ENCODE measurements around the gene RMC1. TPM values are rescaled to one million over a fixed set of nuclear protein-coding genes. Genes with fewer than 3 reads are reported as not detected.

RMC1 gene
- 28.4 and 32.8 TPM in 2 replicates for total RNA-seq (2014; rRNA removed; shearing (Covaris generic))
- total RNA-seq (2022) = 36.2 and 41.5 TPM in 2 replicates
- percentile 72 among the genes with signal in this experiment for Bru-seq, nascent RNA
- percentile 71 among the genes with signal in this experiment for BruChase-seq, experiment 1, labeled RNA remaining after a 6-hour chase
- BruChase-seq, experiment 2, labeled RNA remaining after a 2-hour chase = percentile 72 among the genes with signal in this experiment
- long read RNA-seq, transcript RMC1-201 (20 exons, 2,162 nt) = major isoform, 27 of 57 reads
- long read RNA-seq, partial matches to known transcripts = 8 of 57 reads
- long read RNA-seq, other reads (novel, unspliced or antisense) = 21 of 57 reads

DNA sequence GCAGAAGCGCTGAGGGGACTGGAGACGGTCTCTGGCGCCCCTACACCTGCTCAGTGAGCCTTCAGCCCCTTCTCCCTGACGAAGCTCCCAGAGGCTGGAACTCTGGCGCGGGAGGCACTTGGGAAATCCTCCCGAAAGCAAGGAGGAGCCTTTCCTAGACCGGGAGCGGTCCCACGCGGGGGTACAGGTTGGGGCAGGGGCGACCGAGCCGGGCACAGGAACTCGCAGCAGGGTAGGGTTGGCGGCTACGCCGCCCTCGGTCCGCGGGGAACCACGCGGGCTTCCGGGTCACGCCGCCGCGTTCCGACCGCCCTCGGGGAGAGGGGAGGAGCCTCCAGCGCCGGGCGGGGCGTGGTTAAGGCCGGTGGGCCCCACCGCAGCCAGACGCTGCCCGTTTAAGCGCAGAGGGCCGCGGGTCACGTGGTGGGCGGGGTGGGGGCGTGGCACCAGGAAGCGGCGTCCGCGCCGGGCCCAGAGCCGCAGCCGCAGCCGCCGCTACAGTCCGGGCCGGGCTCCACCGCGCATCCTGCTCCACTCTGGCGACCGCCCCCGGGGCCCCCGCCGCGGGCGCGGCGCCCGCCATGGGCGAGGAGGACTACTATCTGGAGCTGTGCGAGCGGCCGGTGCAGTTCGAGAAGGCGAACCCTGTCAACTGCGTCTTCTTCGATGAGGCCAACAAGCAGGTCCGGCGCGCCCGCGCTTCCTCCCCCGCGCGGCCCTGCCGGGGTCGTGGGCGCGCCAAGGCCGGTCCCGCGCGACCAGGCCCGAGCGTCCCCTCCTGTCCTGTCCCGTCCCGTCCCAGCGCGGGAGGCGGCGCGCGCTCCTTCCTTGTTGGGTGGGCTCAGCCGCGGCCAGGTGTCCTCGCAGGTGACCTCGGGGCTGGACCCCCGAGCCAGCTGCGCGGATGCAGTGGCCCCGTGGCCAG, at the start of gene RMC1:
Gene RMC1 (plus strand): TSS at position 474 of the 925 bp plus-strand sequence. CDS start 108 bp downstream, at position 582.
- H3K4me3 ChIP-seq (ENCODE audit: low read depth, low read length, poor library complexity, severe bottlenecking) = peak within 1 kb of the TSS; percentile 96
- POLR2A ChIA-PET = interaction anchor here (0.6 to 2.6 kb wide), 2 partner anchors 15 to 536 kb away, joined by 3 to 9 read pairs; no protein-coding TSS in a partner anchor
- 0 out of 2 replicates have a peak, but pooled peaks cover 9% of the 10 kb centered on the region for H4K20me1 ChIP-seq (ENCODE audit: insufficient read depth, low read length)
- DNase-seq (ENCODE audit: low spot score) = peak; percentile 96
- H3K9me3 ChIP-seq (ENCODE audit: low read length) = no peaks in the 10 kb centered on the region
- peaks cover 40% of the 10 kb centered on the region for H3K4me1 ChIP-seq (ENCODE audit: insufficient read depth, low read length, poor library complexity, severe bottlenecking)
- intact Hi-C loops (cut with micrococcal nuclease; ENCODE audit: unreplicated experiment) = loop anchor here (1.0 to 10.0 kb wide), 8 partner anchors 80 to 708 kb away; partner anchors contain the start of genes CABLES1, NPC1, RBBP8 and TTC39C
- peaks cover 19% of the 10 kb centered on the region; the same call in 1 of the 2 replicates for H3K79me2 ChIP-seq (ENCODE audit: insufficient read depth, low read depth, low read length)
- peaks cover 30% of the 10 kb centered on the region for H3K36me3 ChIP-seq (ENCODE audit: insufficient read depth, low read length)
- peak within 1 kb of the TSS; percentile 84 for H3K4me2 ChIP-seq (ENCODE audit: low read length)
- BruUV-seq (replicated peaks) = no TSS peak
- no peaks in the 10 kb centered on the region for H3K9me2 ChIP-seq (ENCODE audit: insufficient read depth, low read length)
- peak within 1 kb of the TSS; percentile 88; the same call in 1 of the 2 replicates for H2AFZ ChIP-seq (ENCODE audit: low read length)
- CTCF ChIA-PET (ENCODE audit: unreplicated experiment) = interaction anchor here (1.1 kb wide), 1 partner anchor 15 kb away, joined by 6 read pairs; no protein-coding TSS in a partner anchor
- no peak for TF ChIP-seq EZH2phosphoT487 (IDR thresholded peaks at IDR 0.05; ENCODE audit: borderline replicate concordance, low read depth, low read length)
- TF ChIP-seq, protein P1, sequence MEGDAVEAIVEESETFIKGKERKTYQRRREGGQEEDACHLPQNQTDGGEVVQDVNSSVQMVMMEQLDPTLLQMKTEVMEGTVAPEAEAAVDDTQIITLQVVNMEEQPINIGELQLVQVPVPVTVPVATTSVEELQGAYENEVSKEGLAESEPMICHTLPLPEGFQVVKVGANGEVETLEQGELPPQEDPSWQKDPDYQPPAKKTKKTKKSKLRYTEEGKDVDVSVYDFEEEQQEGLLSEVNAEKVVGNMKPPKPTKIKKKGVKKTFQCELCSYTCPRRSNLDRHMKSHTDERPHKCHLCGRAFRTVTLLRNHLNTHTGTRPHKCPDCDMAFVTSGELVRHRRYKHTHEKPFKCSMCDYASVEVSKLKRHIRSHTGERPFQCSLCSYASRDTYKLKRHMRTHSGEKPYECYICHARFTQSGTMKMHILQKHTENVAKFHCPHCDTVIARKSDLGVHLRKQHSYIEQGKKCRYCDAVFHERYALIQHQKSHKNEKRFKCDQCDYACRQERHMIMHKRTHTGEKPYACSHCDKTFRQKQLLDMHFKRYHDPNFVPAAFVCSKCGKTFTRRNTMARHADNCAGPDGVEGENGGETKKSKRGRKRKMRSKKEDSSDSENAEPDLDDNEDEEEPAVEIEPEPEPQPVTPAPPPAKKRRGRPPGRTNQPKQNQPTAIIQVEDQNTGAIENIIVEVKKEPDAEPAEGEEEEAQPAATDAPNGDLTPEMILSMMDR (conservative IDR thresholded peaks at IDR 0.05; ENCODE audit: low read length) = peak; percentile 58
- peak within 1 kb of the TSS; percentile 72 for H3K27ac ChIP-seq (ENCODE audit: low read depth, low read length, poor library complexity, severe bottlenecking)

DNA sequence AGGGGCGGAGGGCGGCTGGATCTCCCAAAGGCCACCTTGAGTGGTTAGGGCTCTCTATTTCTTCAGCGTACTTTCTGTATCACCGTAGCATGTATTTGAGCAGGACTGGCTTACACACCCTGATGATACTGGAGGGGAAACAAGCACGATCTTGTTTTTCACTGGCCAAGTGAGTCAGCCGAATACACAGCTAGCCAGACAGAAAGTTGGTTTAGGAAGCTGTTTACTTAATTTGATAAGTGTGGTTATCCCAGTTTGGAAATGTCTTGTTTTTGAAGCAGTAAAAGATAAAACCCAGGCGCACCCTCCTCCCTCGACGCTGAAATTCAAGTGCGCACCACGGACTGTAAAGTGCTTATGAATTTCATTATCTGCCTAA, 49.6 kb upstream of the RMC1 start:
- DNase-seq (ENCODE audit: low spot score) = peak; percentile 29
- H4K20me1 ChIP-seq (ENCODE audit: insufficient read depth, low read length) = peaks cover 9% of the 10 kb centered on the region
- peaks cover 17% of the 10 kb centered on the region for H3K4me1 ChIP-seq (ENCODE audit: insufficient read depth, low read length, poor library complexity, severe bottlenecking)
- H3K4me3 ChIP-seq (ENCODE audit: low read depth, low read length, poor library complexity, severe bottlenecking) = peak overlapping the region; percentile 87
- peak overlapping the region; percentile 12 for H3K27ac ChIP-seq (ENCODE audit: low read depth, low read length, poor library complexity, severe bottlenecking)
- no peaks in the 10 kb centered on the region for H3K9me2 ChIP-seq (ENCODE audit: insufficient read depth, low read length)
- BruUV-seq (replicated peaks) = no TSS peak
- no peak for TF ChIP-seq EZH2phosphoT487 (IDR thresholded peaks at IDR 0.05; ENCODE audit: borderline replicate concordance, low read depth, low read length)
- intact Hi-C loops (cut with micrococcal nuclease; ENCODE audit: unreplicated experiment) = loop anchor here (1.0 to 2.0 kb wide), 2 partner anchors 30 to 45 kb away; no protein-coding TSS in a partner anchor
- H2AFZ ChIP-seq (ENCODE audit: low read length) = peak overlapping the region; percentile 97; the same call in 1 of the 2 replicates
- no peaks in the 10 kb centered on the region for H3K9me3 ChIP-seq (ENCODE audit: low read length)
- POLR2A ChIA-PET = interaction anchor here (0.6 to 2.4 kb wide), 15 partner anchors 9 to 488 kb away, joined by 3 to 13 read pairs (median 3); no protein-coding TSS in a partner anchor
- CTCF ChIA-PET (ENCODE audit: unreplicated experiment) = interaction anchor here (1.4 kb wide), 1 partner anchor 45 kb away, joined by 6 read pairs; no protein-coding TSS in a partner anchor
- peaks cover 21% of the 10 kb centered on the region for H3K36me3 ChIP-seq (ENCODE audit: insufficient read depth, low read length)
- H3K4me2 ChIP-seq (ENCODE audit: low read length) = peak overlapping the region; percentile 88
- peaks cover 51% of the 10 kb centered on the region for H3K79me2 ChIP-seq (ENCODE audit: insufficient read depth, low read depth, low read length)

DNA sequence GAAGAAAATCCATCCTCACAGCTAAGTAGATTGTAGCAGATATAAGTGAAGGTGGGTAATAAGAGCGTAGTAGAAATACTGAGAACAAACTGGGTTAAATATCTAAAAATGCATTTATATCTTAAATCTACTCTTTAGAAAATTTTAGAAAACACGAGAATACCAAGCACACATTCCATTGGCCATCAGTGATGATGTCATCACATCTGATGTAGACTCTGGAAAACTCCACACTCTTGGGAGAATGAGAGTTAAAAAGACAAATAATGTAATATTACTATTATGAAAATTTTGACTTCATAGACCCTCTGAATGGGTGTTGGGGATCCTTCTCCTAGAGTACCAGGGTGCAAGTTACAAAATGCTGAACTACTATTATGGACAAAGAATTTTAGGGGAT, 46.5 kb upstream of the RMC1 start:
- Histone ChIP-seq H3K27ac (ENCODE audit: low read depth, low read length, poor library complexity, severe bottlenecking) (no peak overlapping the region), H3K36me3 (ENCODE audit: insufficient read depth, low read length) (peaks cover 29% of the 10 kb centered on the region), H3K4me1 (ENCODE audit: insufficient read depth, low read length, poor library complexity, severe bottlenecking) (peaks cover 16% of the 10 kb centered on the region), H3K4me2 (ENCODE audit: low read length) (no peak overlapping the region), H3K79me2 (ENCODE audit: insufficient read depth, low read depth, low read length) (peaks cover 80% of the 10 kb centered on the region), H3K4me3 (ENCODE audit: low read depth, low read length, poor library complexity, severe bottlenecking) (no peak overlapping the region), H3K9me3 (ENCODE audit: low read length) (no peaks in the 10 kb centered on the region), H3K9me2 (ENCODE audit: insufficient read depth, low read length) (no peaks in the 10 kb centered on the region), H2AFZ (ENCODE audit: low read length) (no peak overlapping the region), H4K20me1 (ENCODE audit: insufficient read depth, low read length) (peaks cover 21% of the 10 kb centered on the region)
- no peak for DNase-seq (ENCODE audit: low spot score)
- ChIA-PET POLR2A (interaction anchor here (0.6 to 1.2 kb wide), 3 partner anchors 14 to 212 kb away, joined by 3 to 7 read pairs (median 4); no protein-coding TSS in a partner anchor), CTCF (ENCODE audit: unreplicated experiment) (no interaction called here)
- no TSS peak for BruUV-seq (replicated peaks)
- no peak for TF ChIP-seq EZH2phosphoT487 (IDR thresholded peaks at IDR 0.05; ENCODE audit: borderline replicate concordance, low read depth, low read length)
- TF ChIP-seq, protein P1 (conservative IDR thresholded peaks at IDR 0.05; ENCODE audit: low read length) = no peak
- intact Hi-C loops (cut with micrococcal nuclease; ENCODE audit: unreplicated experiment) = no loop called here
